GM23338 (cell line): Measurements from ENCODE around the gene CHST11. TPM values are rescaled to one million over a fixed set of nuclear protein-coding genes. Genes with fewer than 3 reads are reported as not detected.

ENCODE experiments used
- ATAC-seq: fragments of 200-7000 bp; cut with Tn5 transposase; 3 replicates; pipeline ENCODE4 v1.9.1; 2020
- DNase-seq: peaks from one replicate; pipeline ENCODE4 v3.0.0-alpha.2; 2015; ENCODE audit warnings: low spot score
- H2AFZ ChIP-seq: fragments of 200-600 bp; sonication (generic); 2 replicates; pipeline ENCODE4 v1.8.0; 2016; ENCODE audit warnings: antibody characterized with exemption, mild to moderate bottlenecking, moderate library complexity
- H3F3A ChIP-seq: fragments of 200-600 bp; sonication (generic); replicated peaks from 2 replicates; pipeline ENCODE4 v1.8.0; 2017; ENCODE audit warnings: antibody characterized with exemption, mixed run types, low read depth
- H3K27ac ChIP-seq: fragments of 200-600 bp; sonication (generic); 2 replicates; pipeline ENCODE4 v1.6.1; 2016; ENCODE audit warnings: low read depth
- H3K27me3 ChIP-seq: fragments of 200-600 bp; sonication (generic); 2 replicates; pipeline ENCODE4 v1.8.0; 2016; ENCODE audit warnings: mild to moderate bottlenecking, mixed run types, moderate library complexity; ENCODE audit not compliant: insufficient read depth
- H3K36me3 ChIP-seq: fragments of 200-600 bp; sonication (generic); 2 replicates; pipeline ENCODE4 v1.8.0; 2016; ENCODE audit warnings: mild to moderate bottlenecking; ENCODE audit not compliant: insufficient read depth
- H3K4me1 ChIP-seq: fragments of 200-600 bp; sonication (generic); 2 replicates; pipeline ENCODE4 v1.8.0; 2016; ENCODE audit warnings: mild to moderate bottlenecking, moderate library complexity; ENCODE audit not compliant: insufficient read depth
- H3K4me2 ChIP-seq: fragments of 200-600 bp; sonication (generic); 2 replicates; pipeline ENCODE4 v1.7.1; 2017; ENCODE audit warnings: mixed run types
- H3K4me3 ChIP-seq: fragments of 200-600 bp; sonication (generic); 2 replicates; pipeline ENCODE4 v1.6.1; 2016; ENCODE audit warnings: mixed run types
- H3K79me2 ChIP-seq: fragments of 200-600 bp; sonication (generic); replicated peaks from 2 replicates; pipeline ENCODE4 v1.8.0; 2017; ENCODE audit warnings: mild to moderate bottlenecking; ENCODE audit not compliant: insufficient read depth
- H3K9me2 ChIP-seq: fragments of 200-600 bp; sonication (generic); 2 replicates; pipeline ENCODE4 v1.8.0; 2017; ENCODE audit not compliant: insufficient read depth
- H4K20me1 ChIP-seq: fragments of 200-600 bp; sonication (generic); replicated peaks from 2 replicates; pipeline ENCODE4 v1.8.0; 2017; ENCODE audit warnings: mild to moderate bottlenecking; ENCODE audit not compliant: insufficient read depth
- H3K27ac Mint-ChIP-seq: 2 replicates; pipeline ENCODE4 v1.8.0; 2020; ENCODE audit warnings: inconsistent platforms, mild to moderate bottlenecking, moderate library complexity, mixed read lengths
- H3K27me3 Mint-ChIP-seq: 3 replicates; pipeline ENCODE4 v1.8.0; 2022; ENCODE audit warnings: low read depth, mild to moderate bottlenecking, moderate library complexity, mixed read lengths, inconsistent platforms; ENCODE audit not compliant: insufficient read depth, poor library complexity
- H3K36me3 Mint-ChIP-seq: 3 replicates; pipeline ENCODE4 v1.8.0; 2021; ENCODE audit warnings: low read depth, mild to moderate bottlenecking, inconsistent platforms, moderate library complexity, mixed read lengths
- H3K4me1 Mint-ChIP-seq: 3 replicates; pipeline ENCODE4 v1.8.0; 2020; ENCODE audit warnings: mild to moderate bottlenecking, inconsistent platforms, mixed read lengths
- H3K4me3 Mint-ChIP-seq: 3 replicates; pipeline ENCODE4 v1.8.0; 2021; ENCODE audit warnings: moderate library complexity, mild to moderate bottlenecking, inconsistent platforms, mixed read lengths
- H3K9me3 Mint-ChIP-seq: 3 replicates; pipeline ENCODE4 v1.8.0; 2020; ENCODE audit warnings: moderate library complexity, mild to moderate bottlenecking, inconsistent platforms, mixed read lengths
- CREB1 ChIP-seq: fragments of 250-450 bp; sonication (Bioruptor Pico); IDR thresholded peaks from 2 replicates; pipeline ENCODE4 v1.5.0; 2020; ENCODE audit warnings: low read depth, mild to moderate bottlenecking, moderate library complexity
- EZH2 ChIP-seq: fragments of 200-600 bp; sonication (generic); IDR thresholded peaks from one replicate; pipeline ENCODE4 v1.8.0; 2017; ENCODE audit warnings: antibody characterized with exemption, mild to moderate bottlenecking, low read depth; ENCODE audit not compliant: unreplicated experiment
- EZH2phosphoT487 ChIP-seq: fragments of 200-600 bp; sonication (generic); IDR thresholded peaks from one replicate; pipeline ENCODE4 v1.8.1; 2018; ENCODE audit warnings: antibody characterized with exemption; ENCODE audit not compliant: unreplicated experiment
- JUNB ChIP-seq: IDR thresholded peaks from one replicate; pipeline ENCODE4 v1.6.1; 2016; ENCODE audit warnings: antibody characterized with exemption; ENCODE audit not compliant: unreplicated experiment
- NANOG ChIP-seq: IDR thresholded peaks from 2 replicates; pipeline ENCODE4 v1.6.1; 2016; ENCODE audit warnings: antibody characterized with exemption, borderline replicate concordance
- POLR2AphosphoS5 ChIP-seq: IDR thresholded peaks from 2 replicates; pipeline ENCODE4 v1.6.1; 2016; ENCODE audit warnings: antibody characterized with exemption, low read depth
- STAT1 ChIP-seq: IDR thresholded peaks from one replicate; pipeline ENCODE4 v1.6.1; 2016; ENCODE audit warnings: antibody characterized with exemption; ENCODE audit not compliant: unreplicated experiment
- ZNF114 ChIP-seq: fragments of 250-450 bp; sonication (Bioruptor Pico); IDR thresholded peaks from 2 replicates; pipeline ENCODE4 v1.5.0; 2020; ENCODE audit warnings: mild to moderate bottlenecking, moderate library complexity
- ZNF331 ChIP-seq: fragments of 250-450 bp; sonication (Bioruptor Pico); IDR thresholded peaks from 2 replicates; pipeline ENCODE4 v1.5.0; 2020; ENCODE audit warnings: low read depth, mild to moderate bottlenecking, moderate library complexity
- polyA plus RNA-seq: library from polyadenylated mRNA; unstranded; fragments of >200 nt; fragmentation: Nextera tagmentation; extraction: Ambion mirVana; gene quantifications from 2 replicates; pipeline ENCODE4 v1.2.1, GENCODE V29; 2016
- total RNA-seq: library from RNA; depleted of rRNA; stranded (reverse); fragments of >200 nt; shearing (Covaris generic); gene quantifications from 2 replicates; pipeline ENCODE4 v1.2.3, GENCODE V29; 2014
- TF ChIP-seq, protein P1 (sequence below): IDR thresholded peaks from one replicate; pipeline ENCODE4 v1.6.1; 2018; ENCODE audit warnings: antibody characterized with exemption; ENCODE audit not compliant: unreplicated experiment
- TF ChIP-seq, protein P2 (sequence below): IDR thresholded peaks from 2 replicates; pipeline ENCODE4 v1.6.1; 2016; ENCODE audit warnings: antibody characterized with exemption
- TF ChIP-seq, protein P3 (sequence below): fragments of 250-450 bp; sonication (Bioruptor Pico); IDR thresholded peaks from 2 replicates; pipeline ENCODE4 v1.5.0; 2020; ENCODE audit warnings: mild to moderate bottlenecking, moderate library complexity
- TF ChIP-seq, protein P4 (sequence below), 2 experiments: fragments of 200-600 bp in 1 of 2; sonication (generic) in 1 of 2; conservative IDR thresholded peaks; 2 replicates each; pipeline versions ENCODE4 v1.5.1 to v1.6.1; 2016 to 2017; ENCODE audit warnings: antibody characterized with exemption in 2 of 2, low read depth in 2 of 2, mild to moderate bottlenecking in 2 of 2, moderate library complexity in 1 of 2

CHST11 gene
- total and polyA plus RNA-seq, 2 experiments from 2014 or later, result 7.7 to 25.7 TPM

DNA sequence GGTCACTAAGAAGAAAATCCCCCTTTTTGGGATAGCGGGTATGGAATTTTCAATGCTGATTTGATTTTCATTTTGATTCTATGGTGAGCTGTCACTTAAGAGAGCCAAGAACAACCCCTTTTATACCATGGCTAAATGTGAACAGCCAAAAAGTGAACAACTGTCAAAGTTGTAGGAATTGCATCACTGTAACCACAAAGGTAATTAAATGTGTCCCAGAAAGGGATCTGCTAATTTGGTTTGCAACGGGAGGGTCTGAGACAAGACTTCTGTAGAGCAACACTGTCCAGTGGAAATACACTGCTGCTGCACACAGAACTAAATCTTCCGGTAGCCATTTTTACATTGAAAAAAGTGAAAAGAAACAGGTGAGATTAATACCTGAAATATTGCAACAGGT, 14.6 kb downstream of the CHST11 start:
- Histone ChIP-seq H4K20me1 (peaks cover 19% of the 10 kb centered on the region), H3K36me3 (no peaks in the 10 kb centered on the region), H3K27ac (no peak overlapping the region), H3K4me3 (no peak overlapping the region), H3K4me1 (peaks cover 15% of the 10 kb centered on the region), H3K9me2 (peaks cover 3% of the 10 kb centered on the region; the same call in 1 of the 2 replicates), H3K4me2 (no peak overlapping the region), H3K27me3 (no peaks in the 10 kb centered on the region), H3F3A (no peaks in the 10 kb centered on the region), H3K79me2 (peaks cover 18% of the 10 kb centered on the region), H2AFZ (no peak overlapping the region)
- TF ChIP-seq, protein P1, sequence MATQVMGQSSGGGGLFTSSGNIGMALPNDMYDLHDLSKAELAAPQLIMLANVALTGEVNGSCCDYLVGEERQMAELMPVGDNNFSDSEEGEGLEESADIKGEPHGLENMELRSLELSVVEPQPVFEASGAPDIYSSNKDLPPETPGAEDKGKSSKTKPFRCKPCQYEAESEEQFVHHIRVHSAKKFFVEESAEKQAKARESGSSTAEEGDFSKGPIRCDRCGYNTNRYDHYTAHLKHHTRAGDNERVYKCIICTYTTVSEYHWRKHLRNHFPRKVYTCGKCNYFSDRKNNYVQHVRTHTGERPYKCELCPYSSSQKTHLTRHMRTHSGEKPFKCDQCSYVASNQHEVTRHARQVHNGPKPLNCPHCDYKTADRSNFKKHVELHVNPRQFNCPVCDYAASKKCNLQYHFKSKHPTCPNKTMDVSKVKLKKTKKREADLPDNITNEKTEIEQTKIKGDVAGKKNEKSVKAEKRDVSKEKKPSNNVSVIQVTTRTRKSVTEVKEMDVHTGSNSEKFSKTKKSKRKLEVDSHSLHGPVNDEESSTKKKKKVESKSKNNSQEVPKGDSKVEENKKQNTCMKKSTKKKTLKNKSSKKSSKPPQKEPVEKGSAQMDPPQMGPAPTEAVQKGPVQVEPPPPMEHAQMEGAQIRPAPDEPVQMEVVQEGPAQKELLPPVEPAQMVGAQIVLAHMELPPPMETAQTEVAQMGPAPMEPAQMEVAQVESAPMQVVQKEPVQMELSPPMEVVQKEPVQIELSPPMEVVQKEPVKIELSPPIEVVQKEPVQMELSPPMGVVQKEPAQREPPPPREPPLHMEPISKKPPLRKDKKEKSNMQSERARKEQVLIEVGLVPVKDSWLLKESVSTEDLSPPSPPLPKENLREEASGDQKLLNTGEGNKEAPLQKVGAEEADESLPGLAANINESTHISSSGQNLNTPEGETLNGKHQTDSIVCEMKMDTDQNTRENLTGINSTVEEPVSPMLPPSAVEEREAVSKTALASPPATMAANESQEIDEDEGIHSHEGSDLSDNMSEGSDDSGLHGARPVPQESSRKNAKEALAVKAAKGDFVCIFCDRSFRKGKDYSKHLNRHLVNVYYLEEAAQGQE, result no peak
- TF ChIP-seq JUNB (no peak), EZH2 (no peak), EZH2phosphoT487 (no peak), STAT1 (no peak), ZNF331 (CRISPR knock-in tag) (no peak), ZNF114 (CRISPR knock-in tag) (no peak), CREB1 (CRISPR knock-in tag) (no peak), POLR2AphosphoS5 (no peak), NANOG (no peak)
- TF ChIP-seq, protein P2, sequence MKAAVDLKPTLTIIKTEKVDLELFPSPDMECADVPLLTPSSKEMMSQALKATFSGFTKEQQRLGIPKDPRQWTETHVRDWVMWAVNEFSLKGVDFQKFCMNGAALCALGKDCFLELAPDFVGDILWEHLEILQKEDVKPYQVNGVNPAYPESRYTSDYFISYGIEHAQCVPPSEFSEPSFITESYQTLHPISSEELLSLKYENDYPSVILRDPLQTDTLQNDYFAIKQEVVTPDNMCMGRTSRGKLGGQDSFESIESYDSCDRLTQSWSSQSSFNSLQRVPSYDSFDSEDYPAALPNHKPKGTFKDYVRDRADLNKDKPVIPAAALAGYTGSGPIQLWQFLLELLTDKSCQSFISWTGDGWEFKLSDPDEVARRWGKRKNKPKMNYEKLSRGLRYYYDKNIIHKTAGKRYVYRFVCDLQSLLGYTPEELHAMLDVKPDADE, result no peak
- TF ChIP-seq, protein P3, sequence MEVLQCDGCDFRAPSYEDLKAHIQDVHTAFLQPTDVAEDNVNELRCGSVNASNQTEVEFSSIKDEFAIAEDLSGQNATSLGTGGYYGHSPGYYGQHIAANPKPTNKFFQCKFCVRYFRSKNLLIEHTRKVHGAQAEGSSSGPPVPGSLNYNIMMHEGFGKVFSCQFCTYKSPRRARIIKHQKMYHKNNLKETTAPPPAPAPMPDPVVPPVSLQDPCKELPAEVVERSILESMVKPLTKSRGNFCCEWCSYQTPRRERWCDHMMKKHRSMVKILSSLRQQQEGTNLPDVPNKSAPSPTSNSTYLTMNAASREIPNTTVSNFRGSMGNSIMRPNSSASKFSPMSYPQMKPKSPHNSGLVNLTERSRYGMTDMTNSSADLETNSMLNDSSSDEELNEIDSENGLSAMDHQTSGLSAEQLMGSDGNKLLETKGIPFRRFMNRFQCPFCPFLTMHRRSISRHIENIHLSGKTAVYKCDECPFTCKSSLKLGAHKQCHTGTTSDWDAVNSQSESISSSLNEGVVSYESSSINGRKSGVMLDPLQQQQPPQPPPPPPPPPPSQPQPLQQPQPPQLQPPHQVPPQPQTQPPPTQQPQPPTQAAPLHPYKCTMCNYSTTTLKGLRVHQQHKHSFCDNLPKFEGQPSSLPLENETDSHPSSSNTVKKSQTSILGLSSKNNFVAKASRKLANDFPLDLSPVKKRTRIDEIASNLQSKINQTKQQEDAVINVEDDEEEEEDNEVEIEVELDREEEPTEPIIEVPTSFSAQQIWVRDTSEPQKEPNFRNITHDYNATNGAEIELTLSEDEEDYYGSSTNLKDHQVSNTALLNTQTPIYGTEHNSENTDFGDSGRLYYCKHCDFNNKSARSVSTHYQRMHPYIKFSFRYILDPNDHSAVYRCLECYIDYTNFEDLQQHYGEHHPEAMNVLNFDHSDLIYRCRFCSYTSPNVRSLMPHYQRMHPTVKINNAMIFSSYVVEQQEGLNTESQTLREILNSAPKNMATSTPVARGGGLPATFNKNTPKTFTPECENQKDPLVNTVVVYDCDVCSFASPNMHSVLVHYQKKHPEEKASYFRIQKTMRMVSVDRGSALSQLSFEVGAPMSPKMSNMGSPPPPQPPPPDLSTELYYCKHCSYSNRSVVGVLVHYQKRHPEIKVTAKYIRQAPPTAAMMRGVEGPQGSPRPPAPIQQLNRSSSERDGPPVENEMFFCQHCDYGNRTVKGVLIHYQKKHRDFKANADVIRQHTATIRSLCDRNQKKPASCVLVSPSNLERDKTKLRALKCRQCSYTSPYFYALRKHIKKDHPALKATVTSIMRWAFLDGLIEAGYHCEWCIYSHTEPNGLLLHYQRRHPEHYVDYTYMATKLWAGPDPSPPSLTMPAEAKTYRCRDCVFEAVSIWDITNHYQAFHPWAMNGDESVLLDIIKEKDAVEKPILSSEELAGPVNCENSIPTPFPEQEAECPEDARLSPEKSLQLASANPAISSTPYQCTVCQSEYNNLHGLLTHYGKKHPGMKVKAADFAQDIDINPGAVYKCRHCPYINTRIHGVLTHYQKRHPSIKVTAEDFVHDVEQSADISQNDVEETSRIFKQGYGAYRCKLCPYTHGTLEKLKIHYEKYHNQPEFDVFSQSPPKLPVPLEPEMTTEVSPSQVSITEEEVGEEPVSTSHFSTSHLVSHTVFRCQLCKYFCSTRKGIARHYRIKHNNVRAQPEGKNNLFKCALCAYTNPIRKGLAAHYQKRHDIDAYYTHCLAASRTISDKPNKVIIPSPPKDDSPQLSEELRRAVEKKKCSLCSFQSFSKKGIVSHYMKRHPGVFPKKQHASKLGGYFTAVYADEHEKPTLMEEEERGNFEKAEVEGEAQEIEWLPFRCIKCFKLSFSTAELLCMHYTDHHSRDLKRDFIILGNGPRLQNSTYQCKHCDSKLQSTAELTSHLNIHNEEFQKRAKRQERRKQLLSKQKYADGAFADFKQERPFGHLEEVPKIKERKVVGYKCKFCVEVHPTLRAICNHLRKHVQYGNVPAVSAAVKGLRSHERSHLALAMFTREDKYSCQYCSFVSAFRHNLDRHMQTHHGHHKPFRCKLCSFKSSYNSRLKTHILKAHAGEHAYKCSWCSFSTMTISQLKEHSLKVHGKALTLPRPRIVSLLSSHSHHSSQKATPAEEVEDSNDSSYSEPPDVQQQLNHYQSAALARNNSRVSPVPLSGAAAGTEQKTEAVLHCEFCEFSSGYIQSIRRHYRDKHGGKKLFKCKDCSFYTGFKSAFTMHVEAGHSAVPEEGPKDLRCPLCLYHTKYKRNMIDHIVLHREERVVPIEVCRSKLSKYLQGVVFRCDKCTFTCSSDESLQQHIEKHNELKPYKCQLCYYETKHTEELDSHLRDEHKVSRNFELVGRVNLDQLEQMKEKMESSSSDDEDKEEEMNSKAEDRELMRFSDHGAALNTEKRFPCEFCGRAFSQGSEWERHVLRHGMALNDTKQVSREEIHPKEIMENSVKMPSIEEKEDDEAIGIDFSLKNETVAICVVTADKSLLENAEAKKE (CRISPR knock-in tag), result no peak
- TF ChIP-seq, protein P4, sequence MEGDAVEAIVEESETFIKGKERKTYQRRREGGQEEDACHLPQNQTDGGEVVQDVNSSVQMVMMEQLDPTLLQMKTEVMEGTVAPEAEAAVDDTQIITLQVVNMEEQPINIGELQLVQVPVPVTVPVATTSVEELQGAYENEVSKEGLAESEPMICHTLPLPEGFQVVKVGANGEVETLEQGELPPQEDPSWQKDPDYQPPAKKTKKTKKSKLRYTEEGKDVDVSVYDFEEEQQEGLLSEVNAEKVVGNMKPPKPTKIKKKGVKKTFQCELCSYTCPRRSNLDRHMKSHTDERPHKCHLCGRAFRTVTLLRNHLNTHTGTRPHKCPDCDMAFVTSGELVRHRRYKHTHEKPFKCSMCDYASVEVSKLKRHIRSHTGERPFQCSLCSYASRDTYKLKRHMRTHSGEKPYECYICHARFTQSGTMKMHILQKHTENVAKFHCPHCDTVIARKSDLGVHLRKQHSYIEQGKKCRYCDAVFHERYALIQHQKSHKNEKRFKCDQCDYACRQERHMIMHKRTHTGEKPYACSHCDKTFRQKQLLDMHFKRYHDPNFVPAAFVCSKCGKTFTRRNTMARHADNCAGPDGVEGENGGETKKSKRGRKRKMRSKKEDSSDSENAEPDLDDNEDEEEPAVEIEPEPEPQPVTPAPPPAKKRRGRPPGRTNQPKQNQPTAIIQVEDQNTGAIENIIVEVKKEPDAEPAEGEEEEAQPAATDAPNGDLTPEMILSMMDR (conservative IDR thresholded peaks at IDR 0.05; ENCODE audit: low read depth in 2 of 2), result no peak
- Mint-ChIP-seq H3K27ac (no peak overlapping the region), H3K4me3 (no peak overlapping the region), H3K4me1 (peaks cover 38% of the 10 kb centered on the region), H3K9me3 (no peaks in the 10 kb centered on the region), H3K27me3 (peaks cover 8% of the 10 kb centered on the region), H3K36me3 (no peaks in the 10 kb centered on the region)
- DNase-seq (no peak), ATAC-seq (no peak)
